Endothelial cell (in vitro differentiated cells): ENCODE results near the gene LMF1. TPM values are rescaled to one million over a fixed set of nuclear protein-coding genes. Genes with fewer than 3 reads are reported as not detected.

Experiments used
- DNase-seq: peaks from one replicate; pipeline ENCODE4 v3.0.0; 2021; ENCODE audit warnings: low spot score
- H3K27ac Mint-ChIP-seq: one replicate; pipeline ENCODE4 v1.8.0; 2021; ENCODE audit warnings: mixed read lengths, inconsistent platforms; ENCODE audit not compliant: unreplicated experiment
- H3K27me3 Mint-ChIP-seq: one replicate; pipeline ENCODE4 v1.8.0; 2021; ENCODE audit warnings: mild to moderate bottlenecking, moderate library complexity, mixed read lengths, inconsistent platforms; ENCODE audit not compliant: unreplicated experiment
- H3K36me3 Mint-ChIP-seq: one replicate; pipeline ENCODE4 v1.8.0; 2021; ENCODE audit warnings: mild to moderate bottlenecking, low read depth, mixed read lengths, inconsistent platforms; ENCODE audit not compliant: unreplicated experiment
- H3K4me1 Mint-ChIP-seq: one replicate; pipeline ENCODE4 v1.8.0; 2021; ENCODE audit warnings: mild to moderate bottlenecking, mixed read lengths, inconsistent platforms; ENCODE audit not compliant: unreplicated experiment
- H3K4me3 Mint-ChIP-seq: one replicate; pipeline ENCODE4 v1.8.0; 2021; ENCODE audit warnings: mild to moderate bottlenecking, mixed read lengths, inconsistent platforms; ENCODE audit not compliant: unreplicated experiment
- H3K9me3 Mint-ChIP-seq: one replicate; pipeline ENCODE4 v1.8.0; 2021; ENCODE audit warnings: mixed read lengths, inconsistent platforms; ENCODE audit not compliant: unreplicated experiment
- CTCF ChIP-seq: fragments of 200-600 bp; sonication (generic); IDR thresholded peaks from one replicate; pipeline ENCODE4 v1.5.0; 2021; ENCODE audit warnings: antibody characterized with exemption; ENCODE audit not compliant: unreplicated experiment
- total RNA-seq: library from RNA; stranded (reverse); fragmentation: NEBNext Ultra II Directional; extraction: Animal tissue kit (Norgen Biotek cat#: 25700); gene quantifications from one replicate; pipeline ENCODE4 v1.2.1, GENCODE V29; 2021; ENCODE audit not compliant: unreplicated experiment

Gene LMF1
- total RNA-seq, 1 donor from 2014 or later: 21.7 TPM

GRCh38 chr16:852451-853185, 118.2 kb downstream of the LMF1 start:
- H3K4me3 Mint-ChIP-seq: no peak overlapping the region
- peaks cover 16% of the 10 kb centered on the region for H3K36me3 Mint-ChIP-seq
- peaks cover 14% of the 10 kb centered on the region for H3K9me3 Mint-ChIP-seq

GRCh38 chr16:851871-852270, 118.9 kb downstream of the LMF1 start:
- Mint-ChIP-seq H3K9me3 (peaks cover 14% of the 10 kb centered on the region), H3K4me1 (peaks cover 4% of the 10 kb centered on the region), H3K4me3 (no peak overlapping the region), H3K27ac (no peak overlapping the region), H3K36me3 (peaks cover 16% of the 10 kb centered on the region), H3K27me3 (peaks cover 14% of the 10 kb centered on the region)
- TF ChIP-seq CTCF: no peak
- DNase-seq: no peak

More at GRCh38 chr16:852451-853185, 118.2 kb downstream of the LMF1 start:
- no peak for TF ChIP-seq CTCF
- H3K4me1 Mint-ChIP-seq: peaks cover 4% of the 10 kb centered on the region
- no peak overlapping the region for H3K27ac Mint-ChIP-seq
- H3K27me3 Mint-ChIP-seq: peaks cover 15% of the 10 kb centered on the region
- no peak for DNase-seq

- H3K36me3 Mint-ChIP-seq: peaks cover 16% of the 10 kb centered on the region
- no peak overlapping the region for H3K27ac Mint-ChIP-seq
- H3K9me3 Mint-ChIP-seq: peaks cover 14% of the 10 kb centered on the region
- H3K27me3 Mint-ChIP-seq: peaks cover 14% of the 10 kb centered on the region
- peaks cover 4% of the 10 kb centered on the region for H3K4me1 Mint-ChIP-seq
- H3K4me3 Mint-ChIP-seq: peak overlapping the region; percentile 84
- no peak for DNase-seq
- no peak for TF ChIP-seq CTCF
These were observed 119.5 kb downstream of the LMF1 start for GRCh38 chr16:851209-851810.

- Mint-ChIP-seq H3K9me3 (peaks cover 14% of the 10 kb centered on the region), H3K27me3 (peaks cover 12% of the 10 kb centered on the region), H3K36me3 (peaks cover 16% of the 10 kb centered on the region), H3K27ac (peak overlapping the region; percentile 64), H3K4me1 (peaks cover 4% of the 10 kb centered on the region), H3K4me3 (peak overlapping the region; percentile 84)
- no peak for DNase-seq
- no peak for TF ChIP-seq CTCF
These were observed 120.1 kb downstream of the LMF1 start for GRCh38 chr16:850668-851067.

GRCh38 chr16:848510-849253, 122.1 kb downstream of the LMF1 start:
- peaks cover 16% of the 10 kb centered on the region for H3K36me3 Mint-ChIP-seq
- no peak overlapping the region for H3K27ac Mint-ChIP-seq
- H3K9me3 Mint-ChIP-seq: peaks cover 14% of the 10 kb centered on the region
- DNase-seq: no peak
- peaks cover 4% of the 10 kb centered on the region for H3K4me1 Mint-ChIP-seq
- H3K4me3 Mint-ChIP-seq: no peak overlapping the region
- H3K27me3 Mint-ChIP-seq: peaks cover 10% of the 10 kb centered on the region
- no peak for TF ChIP-seq CTCF
